ENCODE data around the gene LMNB1. TPM values are rescaled to one million over a fixed set of nuclear protein-coding genes. Genes with fewer than 3 reads are reported as not detected.
"Not testable (repeated sequence)": the region's sequence is repeated elsewhere in the genome, so short reads cannot be mapped to it uniquely, and the experiment has no call there.

Gene LMNB1
- total RNA-seq, 2 donors from 2014 or later = 12.7 to 15.9 TPM

- DNase-seq (ENCODE audit: low spot score) (no peak), ATAC-seq (ENCODE audit: insufficient number of reproducible peaks, low FRiP score, low read depth) (no peak)
- Histone ChIP-seq H3K4me1 (ENCODE audit: control insufficient read depth in 1 of 2, low read depth in 2 of 2) (no peaks in the 10 kb centered on the region), H3K27me3 (replicated peaks; ENCODE audit: insufficient read depth) (no peaks in the 10 kb centered on the region), H3K9me3 (no peaks in the 10 kb centered on the region), H3K36me3 (no peaks in the 10 kb centered on the region), H3K4me3 (no peak overlapping the region), H3K27ac (no peak overlapping the region)
- no peak for TF ChIP-seq CTCF (IDR thresholded peaks at IDR 0.05)
These were observed 7.2 kb upstream of the LMNB1 start for GRCh38 chr5:126769703-126770102.

- H3K27me3 ChIP-seq (replicated peaks; ENCODE audit: insufficient read depth); H3K27ac ChIP-seq; DNase-seq (ENCODE audit: low spot score); H3K4me3 ChIP-seq; H3K36me3 ChIP-seq; H3K9me3 ChIP-seq; ATAC-seq (ENCODE audit: insufficient number of reproducible peaks, low FRiP score, low read depth): not testable (repeated sequence)
- peaks cover 7 to 11% of the 10 kb centered on the region in 2 donors for H3K4me1 ChIP-seq (ENCODE audit: control insufficient read depth in 1 of 2, low read depth in 2 of 2)
These were observed 3.4 kb upstream of the LMNB1 start for GRCh38 chr5:126773536-126773935.

- not testable (repeated sequence) for DNase-seq (ENCODE audit: low spot score); H3K4me3 ChIP-seq; H3K9me3 ChIP-seq; H3K27ac ChIP-seq; ATAC-seq (ENCODE audit: insufficient number of reproducible peaks, low FRiP score, low read depth); H3K27me3 ChIP-seq (replicated peaks; ENCODE audit: insufficient read depth); H3K36me3 ChIP-seq
- peaks cover 11 to 16% of the 10 kb centered on the region in 2 donors for H3K4me1 ChIP-seq (ENCODE audit: control insufficient read depth in 1 of 2, low read depth in 2 of 2)
These were observed 2.3 kb upstream of the LMNB1 start for GRCh38 chr5:126774595-126774994.

GRCh38 chr5:126777257-126777974 is 480 bp downstream of the LMNB1 start:
- DNase-seq (ENCODE audit: low spot score) = no peak
- Histone ChIP-seq H3K36me3 (no peaks in the 10 kb centered on the region), H3K4me3 (peak overlapping the region; percentile 80), H3K27ac (peak overlapping the region; percentile 46 to 82), H3K9me3 (no peaks in the 10 kb centered on the region), H3K27me3 (replicated peaks; ENCODE audit: insufficient read depth) (no peaks in the 10 kb centered on the region), H3K4me1 (ENCODE audit: control insufficient read depth in 1 of 2, low read depth in 2 of 2) (peaks cover 11 to 16% of the 10 kb centered on the region in 2 donors)
- TF ChIP-seq CTCF (IDR thresholded peaks at IDR 0.05) = no peak
- ATAC-seq (ENCODE audit: insufficient number of reproducible peaks, low FRiP score, low read depth) = peak; percentile 5

- no peak for TF ChIP-seq CTCF (IDR thresholded peaks at IDR 0.05)
- H3K27me3 ChIP-seq (replicated peaks; ENCODE audit: insufficient read depth) = no peaks in the 10 kb centered on the region
- peaks cover 11 to 16% of the 10 kb centered on the region in 2 donors for H3K4me1 ChIP-seq (ENCODE audit: control insufficient read depth in 1 of 2, low read depth in 2 of 2)
- DNase-seq (ENCODE audit: low spot score) (peak; percentile 55), ATAC-seq (ENCODE audit: insufficient number of reproducible peaks, low FRiP score, low read depth) (peak; percentile 40)
- H3K9me3 ChIP-seq = no peaks in the 10 kb centered on the region
- peak overlapping the region; percentile 47 to 82 for H3K27ac ChIP-seq
- H3K36me3 ChIP-seq = no peaks in the 10 kb centered on the region
- peak overlapping the region; percentile 80 for H3K4me3 ChIP-seq
These were observed 1.2 kb downstream of the LMNB1 start for GRCh38 chr5:126777975-126778674.

GRCh38 chr5:126778675-126779403 is 1.9 kb downstream of the LMNB1 start:
- Histone ChIP-seq H3K27me3 (replicated peaks; ENCODE audit: insufficient read depth) (no peaks in the 10 kb centered on the region), H3K4me3 (peak overlapping the region; percentile 80), H3K27ac (peak overlapping the region; percentile 47 to 82), H3K36me3 (no peaks in the 10 kb centered on the region), H3K4me1 (ENCODE audit: control insufficient read depth in 1 of 2, low read depth in 2 of 2) (peaks cover 11 to 16% of the 10 kb centered on the region in 2 donors), H3K9me3 (no peaks in the 10 kb centered on the region)
- DNase-seq (ENCODE audit: low spot score) = no peak
- no peak for TF ChIP-seq CTCF (IDR thresholded peaks at IDR 0.05)
- no peak for ATAC-seq (ENCODE audit: insufficient number of reproducible peaks, low FRiP score, low read depth)

All from thoracic aorta (tissue), 2 donors.